GM11168 (cell line): Measurements from ENCODE around the gene THEMIS.
"Not testable (repeated sequence)": the region's sequence is repeated elsewhere in the genome, so short reads cannot be mapped to it uniquely, and the experiment has no call there.

Source experiments
- in situ Hi-C: fragments of 300-500 bp; cut with MboI; formaldehyde crosslinking; loops from one replicate; pipeline ENCODE4 v1.12.0; 2022; ENCODE audit warnings: low sequenced_read_pairs; ENCODE audit not compliant: unreplicated experiment

THEMIS gene

GRCh38 chr6:127748290-127748689 is 152.6 kb downstream of the THEMIS start:
- in situ Hi-C loops: loop anchor here (25.0 kb wide), 1 partner anchor 589 kb away; no protein-coding TSS in a partner anchor

- in situ Hi-C loops: loop anchor here (25.0 kb wide), 1 partner anchor 599 kb away; no protein-coding TSS in a partner anchor
Observed at GRCh38 chr6:127738423-127738822, 162.4 kb downstream of the THEMIS start.

GRCh38 chr6:127737768-127738167 is 163.1 kb downstream of the THEMIS start:
- in situ Hi-C loops: loop anchor here (25.0 kb wide), 1 partner anchor 600 kb away; no protein-coding TSS in a partner anchor

GRCh38 chr6:127737009-127737486 is 163.8 kb downstream of the THEMIS start:
- in situ Hi-C loops: loop anchor here (25.0 kb wide), 1 partner anchor 600 kb away; no protein-coding TSS in a partner anchor

GRCh38 chr6:127732927-127733326 is 167.9 kb downstream of the THEMIS start:
- in situ Hi-C loops: loop anchor here (25.0 kb wide), 1 partner anchor 604 kb away; no protein-coding TSS in a partner anchor

- in situ Hi-C loops: loop anchor here (25.0 kb wide), 1 partner anchor 610 kb away; no protein-coding TSS in a partner anchor
Observed at GRCh38 chr6:127727260-127727953, 173.5 kb downstream of the THEMIS start.

- in situ Hi-C loops: loop anchor here (25.0 kb wide), 1 partner anchor 611 kb away; no protein-coding TSS in a partner anchor
Observed at GRCh38 chr6:127725821-127726220, 175.0 kb downstream of the THEMIS start.

GRCh38 chr6:127718694-127719093 is 182.2 kb downstream of the THEMIS start:
- in situ Hi-C loops: no loop called here

GRCh38 chr6:127717384-127717783 is 183.5 kb downstream of the THEMIS start:
- in situ Hi-C loops: no loop called here

- in situ Hi-C loops: no loop called here
Observed at GRCh38 chr6:127716465-127716864, 184.4 kb downstream of the THEMIS start.

- in situ Hi-C loops: no loop called here
Observed at GRCh38 chr6:127710668-127711067, 190.2 kb downstream of the THEMIS start.

- in situ Hi-C loops: no loop called here
Observed at GRCh38 chr6:127706216-127706615, 194.6 kb downstream of the THEMIS start.

GRCh38 chr6:127695108-127695507 is 205.8 kb downstream of the THEMIS start:
- in situ Hi-C loops: no loop called here

- in situ Hi-C loops: no loop called here
Observed at GRCh38 chr6:127691146-127691545, 209.7 kb downstream of the THEMIS start.

GRCh38 chr6:127690588-127690987 is 210.3 kb downstream of the THEMIS start:
- in situ Hi-C loops: no loop called here

GRCh38 chr6:127690092-127690491 is 210.8 kb downstream of the THEMIS start:
- in situ Hi-C loops: no loop called here

- in situ Hi-C loops: not testable (repeated sequence)
Observed at GRCh38 chr6:127687490-127687889, 213.4 kb downstream of the THEMIS start.

- in situ Hi-C loops: no loop called here
Observed at GRCh38 chr6:127686084-127686483, 214.8 kb downstream of the THEMIS start.

GRCh38 chr6:127684501-127684900 is 216.4 kb downstream of the THEMIS start:
- in situ Hi-C loops: no loop called here
